Omental fat pad (tissue), 4 donors: Measurements from ENCODE around the gene MUS81. TPM values are rescaled to one million over a fixed set of nuclear protein-coding genes. Genes with fewer than 3 reads are reported as not detected.

Experiments
- ATAC-seq: fragments of 150-250 bp; one replicate; pipeline ENCODE4 v1.9.1; 2016; ENCODE audit warnings: mild to moderate bottlenecking, moderate library complexity; ENCODE audit not compliant: low FRiP score
- DNase-seq: peaks from one replicate; pipeline ENCODE4 v3.0.0-alpha.2; 2019; ENCODE audit warnings: low spot score
- total RNA-seq, 4 donors: library from RNA; depleted of rRNA; stranded (reverse); fragments of >200 nt; gene quantifications; one replicate each; pipeline ENCODE4 v1.1.0, GENCODE V29; 2016
- TF ChIP-seq, protein P1 (sequence below), 3 donors: fragments of 450-650 bp; IDR thresholded peaks; one replicate each; pipeline ENCODE4 v1.5.1; 2016 to 2017; ENCODE audit warnings: antibody characterized with exemption in 3 of 3, mild to moderate bottlenecking in 3 of 3, moderate library complexity in 2 of 3

The MUS81 gene
- total RNA-seq, 4 donors from 2014 or later, result 25.9 to 60.8 (median 28.8) TPM

DNA sequence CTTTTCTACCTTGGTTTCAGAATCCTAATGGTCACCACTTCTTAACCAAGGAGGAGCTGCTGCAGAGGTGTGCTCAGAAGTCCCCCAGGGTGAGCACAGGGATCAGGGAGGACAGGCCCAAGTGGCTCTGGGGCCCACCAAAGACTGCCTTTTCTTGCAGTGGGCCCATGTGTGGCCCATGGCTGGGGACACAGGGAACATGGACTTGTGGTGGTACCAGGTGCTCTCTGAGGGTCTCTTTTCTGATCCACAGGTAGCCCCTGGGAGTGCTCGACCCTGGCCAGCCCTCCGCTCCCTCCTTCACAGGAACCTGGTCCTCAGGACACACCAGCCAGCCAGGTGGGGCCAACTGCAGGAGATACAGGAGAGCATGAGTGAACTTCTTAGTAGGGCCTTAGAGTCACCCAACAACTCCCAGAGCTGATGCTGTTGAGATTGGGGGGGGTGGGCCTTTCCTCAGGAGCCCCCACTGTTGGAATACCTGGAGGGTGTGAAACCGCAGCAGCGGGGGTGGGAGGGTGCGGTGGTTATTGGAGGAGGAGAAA is 2.0 kb downstream of the MUS81 start:
- DNase-seq (no peak), ATAC-seq (no peak)
- TF ChIP-seq, protein P1, sequence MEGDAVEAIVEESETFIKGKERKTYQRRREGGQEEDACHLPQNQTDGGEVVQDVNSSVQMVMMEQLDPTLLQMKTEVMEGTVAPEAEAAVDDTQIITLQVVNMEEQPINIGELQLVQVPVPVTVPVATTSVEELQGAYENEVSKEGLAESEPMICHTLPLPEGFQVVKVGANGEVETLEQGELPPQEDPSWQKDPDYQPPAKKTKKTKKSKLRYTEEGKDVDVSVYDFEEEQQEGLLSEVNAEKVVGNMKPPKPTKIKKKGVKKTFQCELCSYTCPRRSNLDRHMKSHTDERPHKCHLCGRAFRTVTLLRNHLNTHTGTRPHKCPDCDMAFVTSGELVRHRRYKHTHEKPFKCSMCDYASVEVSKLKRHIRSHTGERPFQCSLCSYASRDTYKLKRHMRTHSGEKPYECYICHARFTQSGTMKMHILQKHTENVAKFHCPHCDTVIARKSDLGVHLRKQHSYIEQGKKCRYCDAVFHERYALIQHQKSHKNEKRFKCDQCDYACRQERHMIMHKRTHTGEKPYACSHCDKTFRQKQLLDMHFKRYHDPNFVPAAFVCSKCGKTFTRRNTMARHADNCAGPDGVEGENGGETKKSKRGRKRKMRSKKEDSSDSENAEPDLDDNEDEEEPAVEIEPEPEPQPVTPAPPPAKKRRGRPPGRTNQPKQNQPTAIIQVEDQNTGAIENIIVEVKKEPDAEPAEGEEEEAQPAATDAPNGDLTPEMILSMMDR (IDR thresholded peaks at IDR 0.05), result no peak

DNA sequence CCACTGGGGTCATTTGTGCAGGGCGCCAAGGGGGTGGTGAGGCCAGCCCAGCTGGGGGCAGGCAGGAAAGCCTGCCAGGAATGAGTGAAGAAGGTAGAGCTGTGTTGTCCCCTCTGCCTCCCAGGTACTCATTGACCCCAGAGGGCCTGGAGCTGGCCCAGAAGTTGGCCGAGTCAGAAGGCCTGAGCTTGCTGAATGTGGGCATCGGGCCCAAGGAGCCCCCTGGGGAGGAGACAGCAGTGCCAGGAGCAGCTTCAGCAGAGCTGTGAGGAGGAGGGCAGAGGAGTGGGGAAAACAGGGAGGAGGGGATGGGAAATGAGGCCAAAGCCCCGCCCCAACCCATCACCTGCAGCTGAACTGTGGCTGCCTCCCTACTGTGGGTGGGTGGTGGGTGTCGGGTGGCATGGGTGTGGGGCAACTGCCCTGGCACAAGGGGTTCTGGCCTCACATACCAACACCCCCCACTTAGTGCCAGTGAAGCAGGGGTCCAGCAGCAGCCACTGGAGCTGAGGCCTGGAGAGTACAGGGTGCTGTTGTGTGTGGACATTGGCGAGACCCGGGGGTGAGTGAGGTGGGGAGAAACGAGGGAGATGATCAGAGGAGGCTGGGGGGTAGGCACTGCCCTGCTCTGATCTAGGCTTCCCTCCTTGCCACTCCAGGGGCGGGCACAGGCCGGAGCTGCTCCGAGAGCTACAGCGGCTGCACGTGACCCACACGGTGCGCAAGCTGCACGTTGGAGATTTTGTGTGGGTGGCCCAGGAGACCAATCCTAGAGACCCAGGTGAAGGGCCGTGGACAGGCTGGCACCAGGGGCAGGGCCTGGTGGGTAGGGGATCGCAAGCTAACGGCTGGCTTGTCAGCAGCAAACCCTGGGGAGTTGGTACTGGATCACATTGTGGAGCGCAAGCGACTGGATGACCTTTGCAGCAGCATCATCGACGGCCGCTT is 3.0 kb downstream of the MUS81 start:
- no peak for DNase-seq
- TF ChIP-seq, protein P1 (IDR thresholded peaks at IDR 0.05), result no peak

DNA sequence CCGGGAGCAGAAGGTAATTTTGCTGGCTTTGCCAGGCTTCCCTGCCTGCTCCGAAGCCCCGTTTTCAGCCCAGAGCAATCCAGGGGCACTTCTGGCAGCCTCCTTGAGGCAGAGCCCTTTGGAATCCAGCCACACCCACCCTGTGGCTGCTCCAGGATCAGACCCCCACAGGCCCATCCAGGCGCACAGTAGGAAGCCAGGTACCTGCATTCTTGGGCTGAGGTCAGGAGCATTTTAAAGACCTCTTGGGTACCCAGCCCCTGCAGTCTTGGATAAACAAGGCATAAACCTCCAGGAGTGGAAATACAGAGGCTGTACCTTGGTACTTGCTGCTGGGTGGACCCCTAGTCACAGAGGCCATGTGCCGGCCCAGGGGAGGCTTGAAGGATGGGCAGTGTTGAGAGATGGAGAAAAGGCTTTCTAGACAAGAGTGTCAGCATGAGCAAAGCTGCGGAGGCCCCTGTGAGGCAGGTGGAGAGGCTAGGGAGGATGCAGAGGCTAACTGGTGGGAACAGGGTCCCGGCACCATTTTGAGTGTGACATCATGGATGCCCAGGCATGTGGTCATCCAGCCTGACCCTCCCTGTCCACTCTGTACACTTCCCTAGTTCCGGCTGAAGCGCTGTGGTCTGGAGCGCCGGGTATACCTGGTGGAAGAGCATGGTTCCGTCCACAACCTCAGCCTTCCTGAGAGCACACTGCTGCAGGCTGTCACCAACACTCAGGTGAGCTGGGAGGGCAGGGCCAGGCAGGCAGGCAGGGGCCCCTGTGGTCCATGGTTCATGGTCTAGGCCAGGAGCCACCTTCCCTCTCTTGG is 3.9 kb downstream of the MUS81 start:
- TF ChIP-seq, protein P1 (IDR thresholded peaks at IDR 0.05), result no peak
- DNase-seq (no peak), ATAC-seq (no peak)

More for the DNA sequence above, 3.0 kb downstream of the MUS81 start:
- no peak for ATAC-seq

DNA sequence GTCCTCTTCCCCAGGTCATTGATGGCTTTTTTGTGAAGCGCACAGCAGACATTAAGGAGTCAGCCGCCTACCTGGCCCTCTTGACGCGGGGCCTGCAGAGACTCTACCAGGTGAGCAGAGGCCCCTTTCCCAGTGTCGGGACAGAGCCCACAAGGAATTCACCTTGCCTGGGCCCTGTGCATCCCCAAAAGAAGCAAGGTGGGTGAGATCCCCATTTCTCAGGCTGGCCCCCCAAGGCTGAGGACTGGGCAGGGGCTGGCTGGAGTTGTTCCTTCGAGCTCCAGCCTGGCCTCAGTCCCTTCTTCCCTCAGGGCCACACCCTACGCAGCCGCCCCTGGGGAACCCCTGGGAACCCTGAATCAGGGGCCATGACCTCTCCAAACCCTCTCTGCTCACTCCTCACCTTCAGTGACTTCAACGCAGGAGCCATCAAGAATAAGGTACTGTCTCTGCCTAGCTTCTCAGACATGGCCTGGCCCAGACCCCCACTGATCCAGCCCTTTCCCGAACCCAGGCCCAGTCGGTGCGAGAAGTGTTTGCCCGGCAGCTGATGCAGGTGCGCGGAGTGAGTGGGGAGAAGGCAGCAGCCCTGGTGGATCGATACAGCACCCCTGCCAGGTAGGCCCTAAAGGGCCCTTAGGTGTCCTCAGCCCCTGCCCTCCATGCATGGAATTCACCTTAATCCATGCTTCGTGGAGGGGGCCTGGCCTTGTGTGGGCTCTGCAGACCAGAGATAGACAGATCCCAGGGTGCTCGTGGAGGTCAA is 4.7 kb downstream of the MUS81 start:
- TF ChIP-seq, protein P1 (IDR thresholded peaks at IDR 0.05), result no peak
- no peak for ATAC-seq
- no peak for DNase-seq

DNA sequence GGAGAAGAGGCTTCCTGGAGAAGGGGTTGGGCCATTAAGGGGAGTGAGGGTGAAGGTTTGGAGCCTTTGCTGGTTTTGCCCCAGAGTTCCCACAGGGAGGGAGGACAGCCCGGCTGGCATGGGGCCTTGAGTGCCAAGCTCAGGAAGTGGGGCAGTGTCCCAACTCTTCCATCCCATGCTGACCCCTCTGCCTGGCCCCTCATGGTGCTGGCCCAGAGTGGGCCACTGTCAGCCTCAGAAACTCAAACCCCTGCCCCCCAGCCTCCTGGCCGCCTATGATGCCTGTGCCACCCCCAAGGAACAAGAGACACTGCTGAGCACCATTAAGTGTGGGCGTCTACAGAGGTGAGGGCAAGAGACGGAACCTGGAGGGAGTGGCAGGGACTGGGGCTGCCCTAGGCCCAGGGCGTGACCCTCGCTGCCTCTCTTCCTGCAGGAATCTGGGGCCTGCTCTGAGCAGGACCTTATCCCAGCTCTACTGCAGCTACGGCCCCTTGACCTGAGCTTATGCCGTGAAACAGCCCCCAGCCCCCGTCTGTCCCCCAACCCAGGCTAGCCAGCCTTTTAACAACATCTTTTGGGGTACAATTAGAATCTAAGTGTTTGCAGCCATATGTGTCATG is 5.4 kb downstream of the MUS81 start:
- TF ChIP-seq, protein P1 (IDR thresholded peaks at IDR 0.05), result no peak
- no peak for ATAC-seq
- DNase-seq, result no peak
